Panc1 (cell line): ENCODE measurements around the gene ATXN7L1.

ENCODE experiments used
- POLR2AphosphoS5 ChIP-seq: IDR thresholded peaks from 2 replicates; pipeline ENCODE4 v1.6.1; 2012; ENCODE audit warnings: mild to moderate bottlenecking, low read depth, low read length, moderate library complexity
- SIN3A ChIP-seq: IDR thresholded peaks from 2 replicates; pipeline ENCODE4 v1.6.1; 2012; ENCODE audit warnings: low read depth, mild to moderate bottlenecking, low read length, moderate library complexity, borderline replicate concordance; ENCODE audit not compliant: insufficient read depth
- TCF7L2 ChIP-seq: IDR thresholded peaks from 2 replicates; pipeline ENCODE4 v1.6.1; 2011; ENCODE audit warnings: mild to moderate bottlenecking, low read depth, low read length, inconsistent platforms
- TF ChIP-seq, protein P1 (sequence below): fragments of 450-650 bp; IDR thresholded peaks from 2 replicates; pipeline ENCODE4 v1.5.1; 2017; ENCODE audit warnings: mild to moderate bottlenecking
- TF ChIP-seq, protein P2 (sequence below), 2 experiments: IDR thresholded peaks; 2 replicates each; pipeline ENCODE4 v1.6.1; 2011 to 2012; ENCODE audit warnings: low read depth in 2 of 2, control low read depth in 1 of 2, low read length in 1 of 2, mild to moderate bottlenecking in 1 of 2, moderate library complexity in 1 of 2; ENCODE audit not compliant: insufficient read depth in 1 of 2

DNA sequence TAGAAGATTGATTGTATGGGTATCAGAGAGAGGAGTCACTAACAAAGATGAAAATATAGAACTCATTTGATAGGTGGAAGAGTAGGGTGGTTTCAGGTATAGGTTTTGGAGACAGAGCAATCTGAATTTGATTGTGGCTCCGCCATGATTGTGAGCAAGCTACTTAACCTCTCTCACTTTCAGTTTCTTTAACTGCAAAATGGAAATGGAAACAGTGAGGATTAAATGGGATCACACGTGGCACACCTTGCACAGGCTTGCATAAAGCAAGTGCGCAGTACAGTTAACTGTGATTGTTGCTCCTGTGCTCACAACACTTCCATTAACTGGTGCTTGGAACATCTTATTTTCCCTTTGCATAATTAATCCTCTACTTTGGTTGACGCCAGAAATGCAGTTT is 54.9 kb downstream of the ATXN7L1 start:
- TF ChIP-seq POLR2AphosphoS5 (no peak), SIN3A (no peak), TCF7L2 (no peak)
- TF ChIP-seq, protein P1, sequence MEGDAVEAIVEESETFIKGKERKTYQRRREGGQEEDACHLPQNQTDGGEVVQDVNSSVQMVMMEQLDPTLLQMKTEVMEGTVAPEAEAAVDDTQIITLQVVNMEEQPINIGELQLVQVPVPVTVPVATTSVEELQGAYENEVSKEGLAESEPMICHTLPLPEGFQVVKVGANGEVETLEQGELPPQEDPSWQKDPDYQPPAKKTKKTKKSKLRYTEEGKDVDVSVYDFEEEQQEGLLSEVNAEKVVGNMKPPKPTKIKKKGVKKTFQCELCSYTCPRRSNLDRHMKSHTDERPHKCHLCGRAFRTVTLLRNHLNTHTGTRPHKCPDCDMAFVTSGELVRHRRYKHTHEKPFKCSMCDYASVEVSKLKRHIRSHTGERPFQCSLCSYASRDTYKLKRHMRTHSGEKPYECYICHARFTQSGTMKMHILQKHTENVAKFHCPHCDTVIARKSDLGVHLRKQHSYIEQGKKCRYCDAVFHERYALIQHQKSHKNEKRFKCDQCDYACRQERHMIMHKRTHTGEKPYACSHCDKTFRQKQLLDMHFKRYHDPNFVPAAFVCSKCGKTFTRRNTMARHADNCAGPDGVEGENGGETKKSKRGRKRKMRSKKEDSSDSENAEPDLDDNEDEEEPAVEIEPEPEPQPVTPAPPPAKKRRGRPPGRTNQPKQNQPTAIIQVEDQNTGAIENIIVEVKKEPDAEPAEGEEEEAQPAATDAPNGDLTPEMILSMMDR = no peak
- TF ChIP-seq, protein P2, sequence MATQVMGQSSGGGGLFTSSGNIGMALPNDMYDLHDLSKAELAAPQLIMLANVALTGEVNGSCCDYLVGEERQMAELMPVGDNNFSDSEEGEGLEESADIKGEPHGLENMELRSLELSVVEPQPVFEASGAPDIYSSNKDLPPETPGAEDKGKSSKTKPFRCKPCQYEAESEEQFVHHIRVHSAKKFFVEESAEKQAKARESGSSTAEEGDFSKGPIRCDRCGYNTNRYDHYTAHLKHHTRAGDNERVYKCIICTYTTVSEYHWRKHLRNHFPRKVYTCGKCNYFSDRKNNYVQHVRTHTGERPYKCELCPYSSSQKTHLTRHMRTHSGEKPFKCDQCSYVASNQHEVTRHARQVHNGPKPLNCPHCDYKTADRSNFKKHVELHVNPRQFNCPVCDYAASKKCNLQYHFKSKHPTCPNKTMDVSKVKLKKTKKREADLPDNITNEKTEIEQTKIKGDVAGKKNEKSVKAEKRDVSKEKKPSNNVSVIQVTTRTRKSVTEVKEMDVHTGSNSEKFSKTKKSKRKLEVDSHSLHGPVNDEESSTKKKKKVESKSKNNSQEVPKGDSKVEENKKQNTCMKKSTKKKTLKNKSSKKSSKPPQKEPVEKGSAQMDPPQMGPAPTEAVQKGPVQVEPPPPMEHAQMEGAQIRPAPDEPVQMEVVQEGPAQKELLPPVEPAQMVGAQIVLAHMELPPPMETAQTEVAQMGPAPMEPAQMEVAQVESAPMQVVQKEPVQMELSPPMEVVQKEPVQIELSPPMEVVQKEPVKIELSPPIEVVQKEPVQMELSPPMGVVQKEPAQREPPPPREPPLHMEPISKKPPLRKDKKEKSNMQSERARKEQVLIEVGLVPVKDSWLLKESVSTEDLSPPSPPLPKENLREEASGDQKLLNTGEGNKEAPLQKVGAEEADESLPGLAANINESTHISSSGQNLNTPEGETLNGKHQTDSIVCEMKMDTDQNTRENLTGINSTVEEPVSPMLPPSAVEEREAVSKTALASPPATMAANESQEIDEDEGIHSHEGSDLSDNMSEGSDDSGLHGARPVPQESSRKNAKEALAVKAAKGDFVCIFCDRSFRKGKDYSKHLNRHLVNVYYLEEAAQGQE (IDR thresholded peaks at IDR 0.05; ENCODE audit: insufficient read depth in 1 of 2, low read depth in 2 of 2, low read length in 1 of 2) = no peak
